Stomach (tissue), 9 donors: Measurements from ENCODE around the gene LRFN3. TPM values are rescaled to one million over a fixed set of nuclear protein-coding genes. Genes with fewer than 3 reads are reported as not detected.

ENCODE experiments used
- DNase-seq, 2 donors: peaks; one replicate each; pipeline versions ENCODE4 v3.0.0 to v3.0.0-alpha.2; 2013 to 2019
- H3K27ac ChIP-seq, 5 donors: fragments of 200-600 bp in 4 of 5; sonication (generic) in 4 of 5; one replicate each; pipeline ENCODE4 v1.5.1; 2013 to 2019; ENCODE audit warnings: mild to moderate bottlenecking in 1 of 5, moderate library complexity in 1 of 5
- H3K27me3 ChIP-seq, 3 donors: fragments of 200-600 bp; sonication (generic); one replicate each; pipeline ENCODE4 v1.5.1; 2017 to 2019; ENCODE audit warnings: mixed run types in 1 of 3
- H3K36me3 ChIP-seq, 4 donors: fragments of 200-600 bp; sonication (generic); 1 replicate in 3 of 4; 2 replicates in 1 of 4; pipeline ENCODE4 v1.5.1; 2016 to 2019
- H3K4me1 ChIP-seq, 4 donors: fragments of 200-600 bp; sonication (generic); one replicate each; pipeline ENCODE4 v1.5.1; 2016 to 2019
- H3K4me3 ChIP-seq, 4 donors: fragments of 200-600 bp; sonication (generic) in 3 of 4; one replicate each; pipeline ENCODE4 v1.5.1; 2016 to 2019; ENCODE audit warnings: mild to moderate bottlenecking in 1 of 4
- H3K9me3 ChIP-seq, 4 donors: fragments of 200-600 bp; sonication (generic); one replicate each; pipeline ENCODE4 v1.5.1; 2016 to 2019
- EP300 ChIP-seq: sonication (generic); formaldehyde crosslinking; IDR thresholded peaks from one replicate; pipeline ENCODE4 v1.6.1; 2017; ENCODE audit warnings: antibody characterized with exemption
- POLR2A ChIP-seq, 4 donors: fragments of 450-650 bp; IDR thresholded peaks; one replicate each; pipeline ENCODE4 v1.6.1; 2016; ENCODE audit warnings: antibody characterized with exemption in 4 of 4, control low read depth in 2 of 4, mild to moderate bottlenecking in 1 of 4, moderate library complexity in 1 of 4
- POLR2AphosphoS5 ChIP-seq, 3 donors: sonication (generic); formaldehyde crosslinking; IDR thresholded peaks; one replicate each; pipeline ENCODE4 v1.6.1; 2016; ENCODE audit warnings: antibody characterized with exemption in 3 of 3
- WGBS, 5 donors: extraction: QIAGEN DNeasy Blood & Tissue Kit in 3 of 5; methylation state at CpG; one replicate each; pipeline versions ENCODE4 v1.1.5 to v1.1.7; 2013 to 2018; 5-methylcytosine and 5-hydroxymethylcytosine counted together
- intact Hi-C: fragments of 100-400 bp; cut with DNase I; formaldehyde crosslinking; loops from one replicate; pipeline ENCODE4 v1.15.1; 2023; ENCODE audit warnings: low total_unique reads
- polyA plus RNA-seq, 3 donors: library from polyadenylated mRNA; stranded (reverse); fragments of 200-250 nt; gene quantifications; one replicate each; pipeline ENCODE4 v1.2.3, GENCODE V29; 2013
- total RNA-seq, 5 donors: library from RNA; depleted of rRNA; stranded (reverse); fragments of >200 nt; gene quantifications; one replicate each; pipeline versions ENCODE4 v1.1.0 to v1.2.3, GENCODE V29; 2014 to 2016
- TF ChIP-seq, protein P1 (sequence below), 7 experiments: fragments of 450-650 bp in 4 of 7; fragments of 200-600 bp in 3 of 7; sonication (generic) in 3 of 7; IDR thresholded peaks; one replicate each; pipeline ENCODE4 v1.5.1; 2016 to 2019; ENCODE audit warnings: antibody characterized with exemption in 7 of 7, control low read depth in 2 of 7, mild to moderate bottlenecking in 1 of 7
- donor health status: healthy with polysubstance abuse.
- donor health status: Bipolar disorder and iron deficiency.
- donor health status: healthy.

The LRFN3 gene
- total and polyA plus RNA-seq, 8 donors = 0.73 to 48.1 (median 3.5) TPM

DNA sequence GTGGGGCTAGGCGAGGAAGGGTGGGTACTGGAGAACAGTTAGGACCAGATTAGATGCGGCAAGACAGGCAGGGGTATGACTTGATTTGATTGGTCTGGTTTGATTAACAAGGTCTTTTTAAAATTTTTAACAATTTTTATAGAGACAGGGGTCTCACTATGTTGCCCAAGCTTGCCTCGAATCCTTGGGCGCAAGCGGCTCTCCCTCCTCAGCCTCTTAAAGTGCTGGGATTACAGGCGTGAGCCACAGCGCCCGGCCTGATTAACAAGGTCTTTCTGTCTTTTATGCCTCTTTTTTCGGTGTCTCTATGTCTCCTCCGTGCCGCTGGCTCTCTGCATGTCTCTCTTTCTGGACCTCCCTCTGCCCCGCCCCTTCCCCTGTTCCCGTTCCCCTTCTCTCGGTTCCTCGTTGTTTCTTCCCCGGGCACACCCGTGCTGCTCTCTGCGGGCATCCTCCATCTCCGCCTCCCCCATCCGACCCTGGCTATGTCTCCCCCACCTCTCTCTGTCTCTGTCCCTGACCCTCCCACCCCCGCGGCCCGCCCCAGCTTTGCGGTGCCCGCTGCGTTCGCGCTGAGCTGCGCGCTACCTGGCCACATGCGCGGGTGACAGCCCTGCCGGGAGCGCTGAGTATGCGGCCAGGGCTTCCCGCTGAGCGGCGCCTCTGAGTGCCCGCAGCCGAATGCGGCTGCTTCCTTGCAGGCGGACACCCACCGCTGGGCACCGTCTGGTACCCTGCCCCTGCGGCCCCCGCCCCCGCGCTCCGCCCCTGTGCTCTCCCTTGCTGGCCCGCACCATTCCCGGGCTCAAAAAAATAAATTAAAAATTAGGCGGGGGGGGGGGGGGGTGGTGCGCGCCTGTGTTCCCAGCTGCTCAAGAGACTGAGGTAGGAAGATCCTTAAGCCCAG, 50.7 kb downstream of the LRFN3 start:
- 9 to 13% (median 9%) methylated on average over 37 to 54 of the region's 54 CpGs for WGBS, 5 donors
- H3K27ac ChIP-seq = no peak overlapping the region
- H3K4me1 ChIP-seq = peaks cover 7 to 11% (median 10%) of the 10 kb centered on the region in 4 donors
- no peaks in the 10 kb centered on the region for H3K36me3 ChIP-seq
- DNase-seq = peak in 1 of 2 donors; percentile 43
- H3K4me3 ChIP-seq = peak overlapping the region; percentile 30 to 50 (median 35)
- H3K9me3 ChIP-seq = peaks cover 0 to 3% (median 0%) of the 10 kb centered on the region in 4 donors
- intact Hi-C loops = no loop called here
- TF ChIP-seq POLR2A (IDR thresholded peaks at IDR 0.05) (no peak), POLR2AphosphoS5 (IDR thresholded peaks at IDR 0.05) (no peak), EP300 (no peak)
- TF ChIP-seq, protein P1, sequence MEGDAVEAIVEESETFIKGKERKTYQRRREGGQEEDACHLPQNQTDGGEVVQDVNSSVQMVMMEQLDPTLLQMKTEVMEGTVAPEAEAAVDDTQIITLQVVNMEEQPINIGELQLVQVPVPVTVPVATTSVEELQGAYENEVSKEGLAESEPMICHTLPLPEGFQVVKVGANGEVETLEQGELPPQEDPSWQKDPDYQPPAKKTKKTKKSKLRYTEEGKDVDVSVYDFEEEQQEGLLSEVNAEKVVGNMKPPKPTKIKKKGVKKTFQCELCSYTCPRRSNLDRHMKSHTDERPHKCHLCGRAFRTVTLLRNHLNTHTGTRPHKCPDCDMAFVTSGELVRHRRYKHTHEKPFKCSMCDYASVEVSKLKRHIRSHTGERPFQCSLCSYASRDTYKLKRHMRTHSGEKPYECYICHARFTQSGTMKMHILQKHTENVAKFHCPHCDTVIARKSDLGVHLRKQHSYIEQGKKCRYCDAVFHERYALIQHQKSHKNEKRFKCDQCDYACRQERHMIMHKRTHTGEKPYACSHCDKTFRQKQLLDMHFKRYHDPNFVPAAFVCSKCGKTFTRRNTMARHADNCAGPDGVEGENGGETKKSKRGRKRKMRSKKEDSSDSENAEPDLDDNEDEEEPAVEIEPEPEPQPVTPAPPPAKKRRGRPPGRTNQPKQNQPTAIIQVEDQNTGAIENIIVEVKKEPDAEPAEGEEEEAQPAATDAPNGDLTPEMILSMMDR (IDR thresholded peaks at IDR 0.05) = no peak
- H3K27me3 ChIP-seq = peaks cover 0 to 77% (median 38%) of the 10 kb centered on the region in 3 donors

DNA sequence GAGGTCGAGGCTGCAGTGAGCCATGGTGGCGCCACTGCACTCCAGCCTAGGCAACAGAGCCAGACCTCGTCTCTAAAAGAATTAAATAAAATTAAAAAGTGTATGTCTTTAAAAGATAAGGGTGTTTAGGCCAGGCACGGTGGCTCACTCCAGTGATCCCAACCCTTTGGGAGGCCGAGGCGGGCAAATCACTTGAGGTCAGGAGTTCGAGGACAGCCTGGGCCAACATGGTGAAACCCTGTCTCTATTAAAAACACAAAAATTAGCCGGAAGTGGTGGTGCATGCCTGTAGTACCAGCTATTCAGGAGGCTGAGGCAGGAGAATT, 51.4 kb downstream of the LRFN3 start:
- Histone ChIP-seq H3K4me1 (peaks cover 7 to 11% (median 10%) of the 10 kb centered on the region in 4 donors), H3K27ac (no peak overlapping the region), H3K9me3 (peaks cover 0 to 3% (median 0%) of the 10 kb centered on the region in 4 donors), H3K36me3 (no peaks in the 10 kb centered on the region), H3K27me3 (peaks cover 0 to 71% (median 38%) of the 10 kb centered on the region in 3 donors), H3K4me3 (peak overlapping the region in 3 of 4 donors; percentile 33 to 50 (median 37))
- WGBS, 5 donors = 26 to 41% (median 29%) methylated on average over 8 of the region's 8 CpGs
- intact Hi-C loops = no loop called here
- TF ChIP-seq POLR2A (IDR thresholded peaks at IDR 0.05) (no peak), EP300 (no peak), POLR2AphosphoS5 (IDR thresholded peaks at IDR 0.05) (no peak)
- TF ChIP-seq, protein P1 (IDR thresholded peaks at IDR 0.05) = no peak
- DNase-seq = no peak

DNA sequence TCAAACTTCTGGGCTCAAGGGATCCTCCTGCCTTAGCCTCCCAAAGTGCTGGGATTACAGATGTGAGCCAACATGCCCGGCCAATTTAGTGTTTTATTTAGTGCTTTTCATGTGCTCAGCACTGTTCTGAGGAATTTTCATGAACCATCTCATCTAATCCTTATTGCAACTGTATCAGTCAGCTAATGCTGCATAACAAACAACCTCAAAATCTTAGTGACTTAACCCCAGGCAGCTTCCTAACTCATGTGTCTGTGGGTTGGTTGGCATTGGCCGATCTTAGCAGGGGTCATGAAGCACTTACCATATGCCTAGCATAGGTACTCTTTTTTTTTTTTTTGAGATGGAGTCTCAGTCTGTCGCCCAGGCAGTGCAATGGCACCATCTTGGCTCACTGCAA, 52.6 kb downstream of the LRFN3 start:
- Histone ChIP-seq H3K4me1 (peaks cover 7 to 11% (median 11%) of the 10 kb centered on the region in 4 donors), H3K9me3 (peaks cover 0 to 3% (median 0%) of the 10 kb centered on the region in 4 donors), H3K27me3 (peaks cover 0 to 58% (median 34%) of the 10 kb centered on the region in 3 donors), H3K4me3 (no peak overlapping the region), H3K27ac (no peak overlapping the region), H3K36me3 (no peaks in the 10 kb centered on the region)
- TF ChIP-seq POLR2A (IDR thresholded peaks at IDR 0.05) = no peak
- TF ChIP-seq EP300 = no peak
- TF ChIP-seq, protein P1 (IDR thresholded peaks at IDR 0.05) = no peak
- TF ChIP-seq POLR2AphosphoS5 (IDR thresholded peaks at IDR 0.05) = no peak
- 86 to 94% (median 90%) methylated on average over 3 of the region's 3 CpGs for WGBS, 5 donors
- intact Hi-C loops = no loop called here
- no peak for DNase-seq

DNA sequence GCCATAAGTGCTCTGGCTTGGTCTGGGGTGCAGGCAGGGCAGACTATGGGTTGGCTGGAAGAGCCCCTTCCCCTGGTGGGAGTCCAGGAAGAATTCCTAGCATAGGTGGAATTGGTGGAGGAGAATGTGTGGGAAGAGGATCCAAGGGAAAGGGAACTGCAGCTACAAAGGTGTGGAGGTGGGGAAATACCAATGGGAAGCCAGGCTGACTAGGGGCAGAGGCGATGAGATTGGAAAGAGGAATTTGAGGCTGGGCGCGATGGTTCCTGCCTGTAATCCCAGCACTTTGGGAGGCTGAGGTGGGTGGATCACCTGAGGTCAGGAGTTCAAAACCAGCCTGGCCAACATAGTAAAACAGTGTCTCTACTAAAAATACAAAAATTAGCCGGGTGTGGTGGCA, 54.0 kb downstream of the LRFN3 start:
- H3K9me3 ChIP-seq = peaks cover 0 to 3% (median 0%) of the 10 kb centered on the region in 4 donors
- no peak overlapping the region for H3K4me3 ChIP-seq
- DNase-seq = no peak
- no peak overlapping the region for H3K27ac ChIP-seq
- intact Hi-C loops = no loop called here
- H3K4me1 ChIP-seq = peaks cover 7 to 21% (median 20%) of the 10 kb centered on the region in 4 donors
- WGBS, 5 donors = 89 to 94% (median 89%) methylated on average over 4 of the region's 4 CpGs
- H3K27me3 ChIP-seq = peaks cover 0 to 47% (median 26%) of the 10 kb centered on the region in 3 donors
- H3K36me3 ChIP-seq = no peaks in the 10 kb centered on the region
- TF ChIP-seq EP300 = no peak
